Uterus (tissue), 2 donors: ENCODE measurements around the gene TMEM191B.
"Not testable (repeated sequence)": the region's sequence is repeated elsewhere in the genome, so short reads cannot be mapped to it uniquely, and the experiment has no call there.

Experiments
- CTCF ChIP-seq, 4 experiments: fragments of 200-600 bp in 2 of 4; fragments of 450-650 bp in 2 of 4; sonication (generic) in 2 of 4; IDR thresholded peaks; one replicate each; pipeline ENCODE4 v1.5.1; 2016 to 2019; ENCODE audit warnings: antibody characterized with exemption in 4 of 4, mild to moderate bottlenecking in 2 of 4, moderate library complexity in 1 of 4
- POLR2A ChIP-seq, 2 donors: fragments of 450-650 bp; IDR thresholded peaks; one replicate each; pipeline ENCODE4 v1.6.1; 2016; ENCODE audit warnings: antibody characterized with exemption in 2 of 2, mild to moderate bottlenecking in 1 of 2, moderate library complexity in 1 of 2

GRCh38 chr22:18574555-18574954 is 47.0 kb downstream of the TMEM191B start:
- not testable (repeated sequence) for TF ChIP-seq CTCF, POLR2A (IDR thresholded peaks at IDR 0.05)
